HepG2 (cell line): Measurements from ENCODE around the gene FSIP1. TPM values are rescaled to one million over a fixed set of nuclear protein-coding genes. Genes with fewer than 3 reads are reported as not detected.

Source experiments
- ATAC-seq: fragments of 200-7000 bp; cut with Tn5 transposase; 3 replicates; pipeline ENCODE4 v1.9.1; 2020; ENCODE audit warnings: mild to moderate bottlenecking, moderate library complexity
- BruUV-seq: library from RNA; stranded (reverse); fragments of 400-500 nt; replicated peaks from 2 replicates; lab custom pipeline; 2021; lab: Mats Ljungman, UMichigan
- CTCF ChIA-PET: fragments of 300-600 bp; formaldehyde crosslinking; extraction: SDS; loops from one replicate; lab custom pipeline; 2021; ENCODE audit warnings: low total read pairs, inconsistent platforms, low intra/inter-chr PET ratio; lab: Yijun Ruan, JAX
- POLR2A ChIA-PET: fragments of 350-600 bp; sonication (Branson Sonifier 250); formaldehyde crosslinking; loops from one replicate; lab custom pipeline; 2020; ENCODE audit warnings: antibody characterized with exemption, inconsistent platforms; lab: Yijun Ruan, JAX
- DNase-seq: peaks from one replicate; pipeline ENCODE4 v3.0.0-alpha.2; 2015; ENCODE audit warnings: low spot score
- FAIRE-seq: peaks from 3 replicates; lab custom pipeline; 2011; peaks lifted over from hg19 to GRCh38; lab: Jason Lieb, UNC
- H2AFZ ChIP-seq: one replicate; pipeline ENCODE4 v1.6.1; 2011; ENCODE audit warnings: low read length, inconsistent platforms
- H3K27ac ChIP-seq: fragments of 300-600 bp; 3 replicates; pipeline ENCODE4 v1.8.0; 2011; ENCODE audit warnings: mixed run types, mild to moderate bottlenecking, mixed read lengths, low read length, inconsistent platforms; ENCODE audit not compliant: insufficient read depth; ENCODE audit errors: extremely low read length
- H3K27me3 ChIP-seq, 2 experiments: fragments of 200-600 bp in 1 of 2; 2 replicates in 1 of 2; 3 replicates in 1 of 2; pipeline versions ENCODE4 v1.6.0 to v1.8.0; 2011; ENCODE audit warnings: low read length in 2 of 2, mild to moderate bottlenecking in 2 of 2, moderate library complexity in 2 of 2, inconsistent platforms in 1 of 2; ENCODE audit not compliant: insufficient read depth in 2 of 2, control insufficient read depth in 1 of 2
- H3K36me3 ChIP-seq, 2 experiments: fragments of 200-600 bp in 1 of 2; replicated peaks in 1 of 2; 2 replicates in 1 of 2; 3 replicates in 1 of 2; pipeline versions ENCODE4 v1.5.1 to v1.8.0; 2011; ENCODE audit warnings: low read length in 2 of 2, inconsistent platforms in 1 of 2; ENCODE audit not compliant: insufficient read depth in 2 of 2, control insufficient read depth in 1 of 2
- H3K4me1 ChIP-seq: 2 replicates; pipeline ENCODE4 v1.5.1; 2012; ENCODE audit warnings: low read length, inconsistent platforms; ENCODE audit not compliant: insufficient read depth
- H3K4me2 ChIP-seq: 2 replicates; pipeline ENCODE4 v1.6.0; 2011; ENCODE audit warnings: low read depth, low read length, inconsistent platforms
- H3K4me3 ChIP-seq, 3 experiments: fragments of 200-600 bp in 1 of 3; sonication (generic), shearing (Covaris generic) in 1 of 3; replicated peaks in 1 of 3; 2 replicates each; pipeline ENCODE4 v1.5.1; 2011 to 2016; ENCODE audit warnings: low read length in 3 of 3, inconsistent platforms in 2 of 3, low read depth in 2 of 3, mild to moderate bottlenecking in 2 of 3, control low read depth in 1 of 3, mixed read lengths in 1 of 3; ENCODE audit not compliant: insufficient read depth in 1 of 3
- H3K79me2 ChIP-seq: one replicate; pipeline ENCODE4 v1.6.1; 2011; ENCODE audit warnings: low read length, inconsistent platforms; ENCODE audit not compliant: insufficient read depth
- H3K9ac ChIP-seq: 2 replicates; pipeline ENCODE4 v1.6.0; 2011; ENCODE audit warnings: mild to moderate bottlenecking, low read depth, low read length, inconsistent platforms; ENCODE audit not compliant: insufficient read depth
- H3K9me3 ChIP-seq: 2 replicates; pipeline ENCODE4 v1.5.1; 2012; ENCODE audit warnings: mild to moderate bottlenecking, low read length
- H4K20me1 ChIP-seq: 2 replicates; pipeline ENCODE4 v1.6.0; 2011; ENCODE audit warnings: inconsistent platforms, mild to moderate bottlenecking, low read length, moderate library complexity; ENCODE audit not compliant: insufficient read depth
- EED ChIP-seq: sonication (generic); formaldehyde crosslinking; IDR thresholded peaks from 2 replicates; pipeline ENCODE4 v1.5.0; 2020; ENCODE audit warnings: mild to moderate bottlenecking, missing genetic modification reagents
- GATA4 ChIP-seq: sonication (generic); IDR thresholded peaks from 2 replicates; pipeline ENCODE4 v1.6.1; 2016; ENCODE audit warnings: antibody characterized with exemption, low read depth, borderline replicate concordance
- KLF15 ChIP-seq: sonication (generic); formaldehyde crosslinking; IDR thresholded peaks from 2 replicates; pipeline ENCODE4 v1.8.1; 2023; ENCODE audit warnings: borderline replicate concordance, mild to moderate bottlenecking, inconsistent platforms, missing genetic modification reagents, mixed read lengths
- PCBP2 ChIP-seq: fragments of 200-400 bp; formaldehyde crosslinking; optimal IDR thresholded peaks from 2 replicates; pipeline ENCODE3; 2018; ENCODE audit warnings: low read length, low read depth; ENCODE audit not compliant: poor library complexity, severe bottlenecking
- PHB2 ChIP-seq: fragments of 450-650 bp; IDR thresholded peaks from 2 replicates; pipeline ENCODE4 v1.6.1; 2018; ENCODE audit not compliant: partially characterized antibody
- PITX1 ChIP-seq: sonication (generic); formaldehyde crosslinking; IDR thresholded peaks from 2 replicates; pipeline ENCODE4 v1.5.1; 2020; ENCODE audit warnings: mild to moderate bottlenecking, missing genetic modification reagents
- POLR2AphosphoS5 ChIP-seq: IDR thresholded peaks from 2 replicates; pipeline ENCODE4 v1.6.1; 2012; ENCODE audit warnings: low read depth, low read length
- TBX2 ChIP-seq: sonication (generic); formaldehyde crosslinking; IDR thresholded peaks from 2 replicates; pipeline ENCODE4 v1.5.0; 2020; ENCODE audit warnings: missing genetic modification reagents, mild to moderate bottlenecking, borderline replicate concordance
- ZNF282 ChIP-seq: fragments of 450-650 bp; IDR thresholded peaks from 2 replicates; pipeline ENCODE4 v1.6.1; 2018; ENCODE audit not compliant: partially characterized antibody
- ZNF503 ChIP-seq: sonication (generic); formaldehyde crosslinking; IDR thresholded peaks from 2 replicates; pipeline ENCODE4 v1.4.0; 2020; ENCODE audit warnings: missing genetic modification reagents
- WGBS: methylation state at CpG from one replicate; pipeline ENCODE4 v1.1.6; 2017; ENCODE audit warnings: low lambda C conversion rate; 5-methylcytosine and 5-hydroxymethylcytosine counted together
- in situ Hi-C: cut with HindIII; loops from 2 replicates; pipeline ENCODE4 v1.10.0; 2017; ENCODE audit warnings: low pct_unique_long_range_greater_than_20kb; ENCODE audit not compliant: extremely low pct_ligation_motif_present
- intact Hi-C: fragments of 100-400 bp; cut with micrococcal nuclease; formaldehyde crosslinking; loops from one replicate; pipeline ENCODE4 v1.10.0; 2022; ENCODE audit not compliant: unreplicated experiment
- polyA plus RNA-seq, 8 experiments: library from polyadenylated mRNA; depleted of rRNA in 3 of 8; stranded (reverse) in 7 of 8; unstranded in 1 of 8; fragments of >200 nt; fragmentation: Illumina TruSeq in 4 of 8; extraction: Trizol in 4 of 8; gene quantifications; 2 replicates each; pipeline versions ENCODE4 v1.2.1 to v1.2.3, GENCODE V29; 2011 to 2016; ENCODE audit warnings: low read depth in 4 of 8, missing spikeins in 1 of 8, mixed read lengths in 1 of 8; ENCODE audit not compliant: insufficient read depth in 1 of 8
- total RNA-seq, 5 experiments: library from RNA; depleted of rRNA; stranded (reverse); fragments of >200 nt; fragmentation: Illumina TruSeq; extraction: Trizol; gene quantifications; 2 replicates each; pipeline ENCODE4 v1.2.3, GENCODE V29; 2016; ENCODE audit warnings: low read depth in 1 of 5

Gene FSIP1
- total and polyA plus RNA-seq, 2 of the 13 experiments (the other 11 are each of a cell fraction or from before 2014, with no cell fraction given): 0.18 TPM; not detected in 1

- ChIA-PET POLR2A (no interaction called here), CTCF (no interaction called here)
- in situ Hi-C loops (no loop called here), intact Hi-C loops (no loop called here)
- WGBS: 4% methylated on average over 1 of the region's 1 CpG
- Histone ChIP-seq H3K27ac (no peak overlapping the region), H3K9me3 (no peaks in the 10 kb centered on the region), H3K9ac (no peak overlapping the region), H3K79me2 (no peaks in the 10 kb centered on the region), H3K27me3 (no peaks in the 10 kb centered on the region), H2AFZ (no peak overlapping the region), H3K4me3 (no peak overlapping the region), H3K36me3 (no peaks in the 10 kb centered on the region), H3K4me2 (no peak overlapping the region), H3K4me1 (no peaks in the 10 kb centered on the region), H4K20me1 (no peaks in the 10 kb centered on the region)
- FAIRE-seq (no peak), ATAC-seq (no peak), DNase-seq (no peak)
- BruUV-seq: no TSS peak
- no peak for TF ChIP-seq TBX2 (CRISPR knock-in tag)
- TF ChIP-seq GATA4: no peak
- TF ChIP-seq PCBP2: no peak
- no peak for TF ChIP-seq KLF15 (CRISPR knock-in tag)
- TF ChIP-seq ZNF503 (CRISPR knock-in tag): no peak
- no peak for TF ChIP-seq PHB2
- TF ChIP-seq ZNF282: no peak
- no peak for TF ChIP-seq PITX1 (CRISPR knock-in tag)
- no peak for TF ChIP-seq POLR2AphosphoS5
- no peak for TF ChIP-seq EED (CRISPR knock-in tag)
These were observed 125.5 kb downstream of the FSIP1 start for GRCh38 chr15:39657181-39657580.
